Rectal smooth muscle tissue (tissue), 1 donor: ENCODE data around the gene SGCG.

Source experiments
- H3K27ac ChIP-seq: one replicate; pipeline ENCODE4 v1.7.0; 2013; ENCODE audit warnings: low read depth, low read length, inconsistent platforms
- H3K27me3 ChIP-seq: one replicate; pipeline ENCODE4 v1.7.0; 2013; ENCODE audit warnings: low read length; ENCODE audit not compliant: control insufficient read depth, insufficient read depth
- H3K36me3 ChIP-seq: one replicate; pipeline ENCODE4 v1.7.0; 2013; ENCODE audit warnings: low read length; ENCODE audit not compliant: control insufficient read depth, insufficient read depth
- H3K4me1 ChIP-seq: one replicate; pipeline ENCODE4 v1.7.0; 2013; ENCODE audit warnings: low read length; ENCODE audit not compliant: control insufficient read depth, insufficient read depth
- H3K4me3 ChIP-seq: one replicate; pipeline ENCODE4 v1.7.0; 2013; ENCODE audit warnings: low read length
- H3K9ac ChIP-seq: one replicate; pipeline ENCODE4 v1.7.0; 2013; ENCODE audit warnings: low read length

Gene SGCG

DNA sequence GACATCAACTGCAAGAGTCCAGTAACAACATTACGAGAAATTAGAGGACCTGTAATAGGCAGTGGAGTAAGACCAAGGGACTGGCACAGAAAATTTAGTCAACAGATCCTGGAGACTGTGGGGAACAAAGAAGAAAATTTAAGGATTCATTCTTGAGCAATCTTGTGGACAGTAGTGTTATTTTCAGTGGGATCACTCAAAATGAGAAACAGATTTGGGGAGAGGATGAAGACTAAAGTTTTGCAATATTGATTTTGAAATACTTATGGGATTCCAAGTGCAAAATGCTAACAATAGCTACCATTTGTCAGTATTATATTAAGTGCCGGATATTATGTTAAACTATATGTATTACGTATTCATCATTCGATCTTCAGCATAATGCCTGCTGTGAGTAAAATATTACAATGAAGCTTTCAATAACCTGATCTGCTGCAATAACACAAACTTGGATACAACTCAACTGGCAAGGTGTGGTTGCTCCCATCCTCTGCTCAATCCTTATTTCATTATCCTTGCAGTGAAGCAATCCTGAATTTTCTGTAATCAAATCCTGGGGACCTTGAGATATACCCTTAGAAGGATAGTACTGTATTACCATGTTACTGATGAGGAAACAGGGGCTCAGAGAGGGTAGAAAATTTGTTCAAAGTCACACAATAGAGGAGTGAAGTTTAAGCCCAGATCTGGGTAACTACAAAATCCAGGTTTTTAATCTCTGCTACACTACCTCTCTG, 168.6 kb downstream of the SGCG start:
- Histone ChIP-seq H3K27ac (no peak overlapping the region), H3K4me3 (no peak overlapping the region), H3K27me3 (no peaks in the 10 kb centered on the region), H3K4me1 (peaks cover 6% of the 10 kb centered on the region), H3K36me3 (no peaks in the 10 kb centered on the region), H3K9ac (no peak overlapping the region)

DNA sequence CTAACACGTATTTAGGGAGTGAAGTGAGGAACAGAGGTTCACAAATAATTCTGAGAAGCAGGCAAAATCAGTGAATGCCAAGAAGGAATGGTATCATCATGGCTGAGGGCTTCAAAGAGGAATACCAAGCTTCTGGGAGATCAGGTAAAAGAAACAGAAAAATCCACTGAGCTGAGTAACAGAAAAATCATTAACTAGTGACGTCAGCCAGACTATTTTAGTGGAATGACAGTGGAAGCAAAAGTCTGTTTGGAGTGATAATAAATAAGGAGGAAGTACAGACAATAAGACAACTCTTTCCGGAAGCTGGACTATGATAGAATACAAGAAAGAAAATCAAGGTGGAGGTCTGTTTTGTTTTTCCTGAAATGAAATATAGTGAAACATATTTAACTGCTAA, 169.2 kb downstream of the SGCG start:
- Histone ChIP-seq H3K27me3 (no peaks in the 10 kb centered on the region), H3K9ac (no peak overlapping the region), H3K27ac (no peak overlapping the region), H3K36me3 (no peaks in the 10 kb centered on the region), H3K4me3 (no peak overlapping the region), H3K4me1 (peaks cover 3% of the 10 kb centered on the region)

DNA sequence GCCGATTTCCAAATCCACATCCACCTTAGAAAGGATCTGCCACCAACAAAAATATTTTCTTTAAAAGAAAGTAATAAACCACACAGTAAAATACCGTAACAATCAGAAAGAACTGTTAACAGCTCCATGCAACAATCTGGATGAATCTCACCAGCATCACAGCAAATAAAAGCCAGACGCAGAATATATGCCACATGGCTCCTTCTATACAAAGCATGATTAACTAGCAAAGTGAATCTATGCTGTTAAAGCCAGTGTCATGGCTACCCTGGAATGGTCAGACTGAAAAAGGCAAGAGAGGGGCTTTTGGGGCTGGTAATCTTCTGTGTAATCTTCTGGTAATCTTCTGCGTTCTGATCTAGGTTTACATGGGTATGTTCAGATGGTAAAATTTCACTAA, 171.4 kb downstream of the SGCG start:
- peaks cover 9% of the 10 kb centered on the region for H3K36me3 ChIP-seq

DNA sequence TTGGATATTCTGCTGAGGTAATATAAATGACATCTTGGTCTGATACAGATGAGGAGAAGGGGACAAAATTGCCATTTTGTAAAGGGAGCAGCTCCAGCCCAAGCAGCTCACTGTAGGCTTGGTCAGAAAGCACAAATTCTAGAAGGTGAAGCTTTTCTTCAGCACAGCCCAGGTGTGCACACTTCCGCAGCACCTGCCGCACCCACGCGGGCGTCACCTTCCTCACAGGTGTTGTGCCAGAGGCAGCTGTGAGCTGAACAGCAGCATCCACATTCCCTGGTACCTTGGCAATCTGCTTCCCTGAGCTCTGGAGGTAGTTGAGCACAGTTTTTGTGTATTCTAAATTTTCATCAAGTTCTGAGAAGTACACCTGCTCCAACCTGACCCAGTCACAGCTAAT, 173.7 kb downstream of the SGCG start:
- Histone ChIP-seq H3K4me3 (no peak overlapping the region), H3K36me3 (peaks cover 9% of the 10 kb centered on the region), H3K9ac (no peak overlapping the region), H3K27me3 (no peaks in the 10 kb centered on the region), H3K4me1 (no peaks in the 10 kb centered on the region), H3K27ac (no peak overlapping the region)

More for the DNA sequence above, 171.4 kb downstream of the SGCG start:
- Histone ChIP-seq H3K27me3 (no peaks in the 10 kb centered on the region), H3K27ac (no peak overlapping the region), H3K9ac (no peak overlapping the region), H3K4me1 (no peaks in the 10 kb centered on the region), H3K4me3 (no peak overlapping the region)

DNA sequence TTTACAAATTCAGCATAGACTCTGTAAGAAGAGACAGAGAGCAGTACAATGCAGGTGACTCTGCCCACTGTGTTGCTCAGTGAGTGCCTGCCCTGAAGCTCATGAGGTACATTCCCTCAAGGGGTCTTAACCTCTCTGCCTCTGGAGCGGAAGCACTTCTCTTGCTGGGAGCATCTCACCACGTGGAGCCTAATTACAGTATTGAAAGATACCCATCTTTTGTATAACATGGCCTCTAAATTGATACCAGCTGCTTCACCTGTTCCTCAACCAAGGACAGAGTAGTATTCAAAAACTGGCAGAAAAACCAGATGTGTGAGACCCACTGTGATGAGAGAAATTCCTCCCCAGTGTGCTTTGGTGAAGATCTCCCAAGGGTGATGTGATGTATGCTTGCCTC, 175.6 kb downstream of the SGCG start:
- Histone ChIP-seq H3K9ac (no peak overlapping the region), H3K4me1 (no peaks in the 10 kb centered on the region), H3K36me3 (peaks cover 9% of the 10 kb centered on the region), H3K4me3 (no peak overlapping the region), H3K27me3 (no peaks in the 10 kb centered on the region), H3K27ac (no peak overlapping the region)

DNA sequence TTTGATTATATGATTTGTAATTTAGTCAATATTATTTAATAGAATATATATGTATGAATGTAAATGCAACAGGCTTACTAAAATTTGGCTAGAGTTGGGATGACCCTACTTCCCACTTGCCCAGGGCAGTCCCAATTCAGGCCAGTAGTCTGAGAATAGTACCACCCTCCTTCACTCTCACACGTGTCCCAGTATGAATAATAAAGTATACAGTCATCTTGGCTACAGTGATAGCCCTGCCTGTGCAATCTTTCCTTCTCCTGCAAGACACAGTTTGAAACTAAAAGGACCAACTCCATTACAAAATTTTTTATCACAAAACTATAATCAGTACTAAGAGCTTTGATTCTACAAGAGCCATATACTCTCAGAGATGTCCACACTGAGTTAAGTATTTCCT, 176.6 kb downstream of the SGCG start:
- no peaks in the 10 kb centered on the region for H3K4me1 ChIP-seq
- H3K36me3 ChIP-seq: peaks cover 9% of the 10 kb centered on the region
- H3K27me3 ChIP-seq: no peaks in the 10 kb centered on the region
- H3K9ac ChIP-seq: no peak overlapping the region
- H3K27ac ChIP-seq: no peak overlapping the region
- no peak overlapping the region for H3K4me3 ChIP-seq

DNA sequence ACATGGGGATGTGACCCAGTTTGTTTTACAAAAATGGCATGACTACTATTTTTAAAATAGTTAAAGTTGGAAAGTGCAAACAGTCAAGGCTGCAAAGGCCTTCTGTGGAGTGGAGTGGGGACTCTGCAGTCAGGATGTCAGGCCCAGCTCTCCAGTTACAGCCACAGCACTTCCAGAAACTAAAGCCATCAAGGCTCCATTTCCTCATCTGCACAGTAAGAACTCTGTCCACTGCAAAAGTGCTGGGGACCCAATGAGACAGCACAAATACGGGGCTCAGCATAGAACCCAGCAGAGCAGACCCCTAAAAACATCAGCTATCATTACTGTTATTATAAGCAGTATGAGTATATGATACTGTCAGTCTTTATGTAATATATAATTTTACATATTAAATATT, 179.1 kb downstream of the SGCG start:
- H3K4me3 ChIP-seq: no peak overlapping the region
- H3K9ac ChIP-seq: no peak overlapping the region
- no peaks in the 10 kb centered on the region for H3K27me3 ChIP-seq
- H3K27ac ChIP-seq: no peak overlapping the region
- peaks cover 9% of the 10 kb centered on the region for H3K36me3 ChIP-seq
- H3K4me1 ChIP-seq: no peaks in the 10 kb centered on the region

DNA sequence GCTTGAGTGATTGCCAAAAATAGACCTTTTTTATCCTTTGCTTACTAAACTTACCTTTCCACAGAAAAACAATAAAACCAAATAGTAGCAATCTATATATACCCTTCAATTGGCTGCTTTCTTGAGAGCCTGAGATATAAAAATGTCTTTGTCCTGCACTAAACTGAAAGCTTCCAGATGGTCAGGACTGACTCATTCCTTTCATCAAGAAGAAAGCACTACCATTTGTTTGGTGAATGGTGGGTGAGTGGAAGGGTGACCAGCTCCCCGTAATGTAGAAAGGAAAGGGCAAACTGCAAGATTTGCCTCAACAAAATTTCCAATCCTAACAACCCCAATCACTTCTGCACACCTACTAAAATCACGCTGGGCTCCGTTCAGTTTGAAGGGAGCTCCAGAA, 184.9 kb downstream of the SGCG start:
- H3K27me3 ChIP-seq: no peaks in the 10 kb centered on the region
- no peak overlapping the region for H3K9ac ChIP-seq
- no peak overlapping the region for H3K4me3 ChIP-seq
- no peak overlapping the region for H3K27ac ChIP-seq
- H3K4me1 ChIP-seq: no peaks in the 10 kb centered on the region
- no peaks in the 10 kb centered on the region for H3K36me3 ChIP-seq

DNA sequence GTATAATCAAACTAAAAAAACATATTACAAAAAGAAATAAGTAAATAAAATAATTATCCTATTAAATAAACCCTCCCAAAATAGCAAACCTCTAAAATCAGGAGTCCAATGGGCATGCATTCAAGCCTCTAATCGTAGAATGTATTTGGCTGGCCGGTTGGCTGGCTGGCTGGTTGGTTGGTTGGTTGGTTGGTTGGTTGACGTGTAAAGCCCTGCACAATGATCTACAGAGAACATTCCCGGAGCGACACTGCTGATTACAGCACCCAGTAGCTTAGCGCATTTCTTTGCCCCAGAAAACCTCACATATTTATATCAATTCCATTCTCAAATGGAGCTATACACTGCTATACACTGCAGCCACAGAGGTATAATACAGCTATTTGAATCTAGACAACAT, 187.1 kb downstream of the SGCG start:
- Histone ChIP-seq H3K4me3 (no peak overlapping the region), H3K9ac (no peak overlapping the region), H3K36me3 (no peaks in the 10 kb centered on the region), H3K27me3 (no peaks in the 10 kb centered on the region), H3K27ac (no peak overlapping the region), H3K4me1 (no peaks in the 10 kb centered on the region)

DNA sequence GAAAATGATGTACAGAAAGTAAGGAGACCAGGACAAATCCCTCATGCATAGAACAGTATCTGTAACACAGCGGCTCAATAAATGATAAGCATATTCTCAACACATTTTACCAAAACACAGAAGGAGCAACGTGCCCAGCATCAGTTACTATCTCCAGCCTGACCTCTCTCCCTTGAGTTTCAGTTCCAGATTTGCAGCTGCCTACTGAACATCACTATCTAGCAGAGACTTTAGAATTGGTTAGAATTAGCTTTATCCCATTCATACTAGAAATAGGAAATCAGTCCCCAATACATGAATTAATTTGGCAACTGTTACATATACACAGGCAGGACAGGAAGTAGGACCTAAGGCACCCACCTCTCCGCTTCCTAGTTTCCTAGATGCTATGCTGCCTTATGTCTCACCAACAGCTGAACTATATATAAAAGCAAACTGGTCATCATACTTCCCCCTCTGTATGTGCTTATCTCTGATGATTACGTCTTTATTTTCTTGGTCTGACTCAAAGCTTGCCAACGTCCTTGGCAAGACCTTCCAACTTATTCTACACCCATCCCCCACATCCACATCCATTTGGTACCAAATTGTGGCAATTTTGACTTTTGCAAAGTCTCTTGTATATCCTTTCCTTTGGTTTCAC, 191.6 kb downstream of the SGCG start:
- Histone ChIP-seq H3K4me3 (no peak overlapping the region), H3K36me3 (no peaks in the 10 kb centered on the region), H3K9ac (no peak overlapping the region), H3K4me1 (peaks cover 3% of the 10 kb centered on the region), H3K27me3 (no peaks in the 10 kb centered on the region), H3K27ac (no peak overlapping the region)
